Measurements from ENCODE around the gene FLT4. TPM values are rescaled to one million over a fixed set of nuclear protein-coding genes. Genes with fewer than 3 reads are reported as not detected.

FLT4 gene
- total and polyA plus RNA-seq, 9 of the 15 experiments (the other 6 are each of a cell fraction or from before 2014, with no cell fraction given) = 0.01 to 0.42 (median 0.14) TPM; not detected in 2

DNA sequence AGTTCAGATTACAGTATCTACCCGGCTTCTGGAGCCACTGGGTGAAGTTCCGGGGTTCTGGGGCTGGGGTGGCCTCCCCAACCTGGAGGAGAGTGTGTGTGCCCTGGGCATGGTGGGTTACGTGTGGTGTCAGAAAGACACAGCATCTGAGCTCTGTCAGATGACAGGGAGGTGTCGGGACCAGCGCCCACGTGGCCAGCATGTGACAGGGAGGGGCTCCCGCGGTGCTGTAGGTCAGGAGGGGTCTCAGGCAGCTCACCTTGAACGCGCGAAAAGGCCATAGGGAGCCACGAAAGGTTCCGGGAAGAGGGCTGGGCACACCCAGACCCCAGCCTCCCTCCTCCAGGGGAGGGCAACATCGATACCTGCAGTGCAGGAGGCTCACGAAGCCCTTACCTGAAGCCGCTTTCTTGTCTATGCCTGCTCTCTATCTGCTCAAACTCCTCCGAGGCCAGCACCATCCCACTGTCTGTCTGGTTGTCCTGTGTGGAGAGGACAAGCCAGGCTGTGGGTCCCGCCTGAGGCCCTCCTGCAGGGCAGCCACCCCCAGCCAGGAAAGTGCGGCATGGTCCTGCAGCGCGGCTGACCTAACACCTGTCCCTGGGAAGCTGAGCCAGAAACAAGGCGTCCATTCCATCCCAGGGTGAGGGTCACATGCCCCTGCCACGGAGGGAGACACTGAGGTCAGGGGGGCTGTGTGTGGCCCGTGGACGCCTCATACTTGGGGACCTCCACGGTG is 40.7 kb downstream of the FLT4 start (continued):
- TF ChIP-seq MYC (IDR thresholded peaks at IDR 0.05; ENCODE audit: low read depth, low read length) = no peak
- no peak for TF ChIP-seq MYC (CRISPR knock-in tag; IDR thresholded peaks at IDR 0.05; ENCODE audit: borderline replicate concordance, low read depth)
- no peak for TF ChIP-seq ZNF134 (CRISPR knock-in tag; conservative IDR thresholded peaks at IDR 0.05)
- TF ChIP-seq SIRT6 (IDR thresholded peaks at IDR 0.05; ENCODE audit: low read depth, low read length) = no peak
- peak; percentile 44; the same call in 1 of the 2 replicates for TF ChIP-seq USF2 (CRISPR knock-in tag; IDR thresholded peaks at IDR 0.05)
- TF ChIP-seq MTA2 (IDR thresholded peaks at IDR 0.05; ENCODE audit: low read depth) = no peak
- peak; percentile 31; the same call in 1 of the 2 replicates for TF ChIP-seq CREB3L1 (IDR thresholded peaks at IDR 0.05; ENCODE audit: borderline replicate concordance, low read depth)
- TF ChIP-seq E2F6 (IDR thresholded peaks at IDR 0.05; ENCODE audit: borderline replicate concordance in 1 of 2, extremely low read depth in 1 of 2, insufficient read depth in 1 of 2, insufficient read length in 1 of 2, low read depth in 1 of 2, low read length in 1 of 2, poor library complexity in 1 of 2, severe bottlenecking in 1 of 2) = peak; percentile 55 to 56
- no peak for TF ChIP-seq LEF1 (IDR thresholded peaks at IDR 0.05)
- TF ChIP-seq, protein P1, sequence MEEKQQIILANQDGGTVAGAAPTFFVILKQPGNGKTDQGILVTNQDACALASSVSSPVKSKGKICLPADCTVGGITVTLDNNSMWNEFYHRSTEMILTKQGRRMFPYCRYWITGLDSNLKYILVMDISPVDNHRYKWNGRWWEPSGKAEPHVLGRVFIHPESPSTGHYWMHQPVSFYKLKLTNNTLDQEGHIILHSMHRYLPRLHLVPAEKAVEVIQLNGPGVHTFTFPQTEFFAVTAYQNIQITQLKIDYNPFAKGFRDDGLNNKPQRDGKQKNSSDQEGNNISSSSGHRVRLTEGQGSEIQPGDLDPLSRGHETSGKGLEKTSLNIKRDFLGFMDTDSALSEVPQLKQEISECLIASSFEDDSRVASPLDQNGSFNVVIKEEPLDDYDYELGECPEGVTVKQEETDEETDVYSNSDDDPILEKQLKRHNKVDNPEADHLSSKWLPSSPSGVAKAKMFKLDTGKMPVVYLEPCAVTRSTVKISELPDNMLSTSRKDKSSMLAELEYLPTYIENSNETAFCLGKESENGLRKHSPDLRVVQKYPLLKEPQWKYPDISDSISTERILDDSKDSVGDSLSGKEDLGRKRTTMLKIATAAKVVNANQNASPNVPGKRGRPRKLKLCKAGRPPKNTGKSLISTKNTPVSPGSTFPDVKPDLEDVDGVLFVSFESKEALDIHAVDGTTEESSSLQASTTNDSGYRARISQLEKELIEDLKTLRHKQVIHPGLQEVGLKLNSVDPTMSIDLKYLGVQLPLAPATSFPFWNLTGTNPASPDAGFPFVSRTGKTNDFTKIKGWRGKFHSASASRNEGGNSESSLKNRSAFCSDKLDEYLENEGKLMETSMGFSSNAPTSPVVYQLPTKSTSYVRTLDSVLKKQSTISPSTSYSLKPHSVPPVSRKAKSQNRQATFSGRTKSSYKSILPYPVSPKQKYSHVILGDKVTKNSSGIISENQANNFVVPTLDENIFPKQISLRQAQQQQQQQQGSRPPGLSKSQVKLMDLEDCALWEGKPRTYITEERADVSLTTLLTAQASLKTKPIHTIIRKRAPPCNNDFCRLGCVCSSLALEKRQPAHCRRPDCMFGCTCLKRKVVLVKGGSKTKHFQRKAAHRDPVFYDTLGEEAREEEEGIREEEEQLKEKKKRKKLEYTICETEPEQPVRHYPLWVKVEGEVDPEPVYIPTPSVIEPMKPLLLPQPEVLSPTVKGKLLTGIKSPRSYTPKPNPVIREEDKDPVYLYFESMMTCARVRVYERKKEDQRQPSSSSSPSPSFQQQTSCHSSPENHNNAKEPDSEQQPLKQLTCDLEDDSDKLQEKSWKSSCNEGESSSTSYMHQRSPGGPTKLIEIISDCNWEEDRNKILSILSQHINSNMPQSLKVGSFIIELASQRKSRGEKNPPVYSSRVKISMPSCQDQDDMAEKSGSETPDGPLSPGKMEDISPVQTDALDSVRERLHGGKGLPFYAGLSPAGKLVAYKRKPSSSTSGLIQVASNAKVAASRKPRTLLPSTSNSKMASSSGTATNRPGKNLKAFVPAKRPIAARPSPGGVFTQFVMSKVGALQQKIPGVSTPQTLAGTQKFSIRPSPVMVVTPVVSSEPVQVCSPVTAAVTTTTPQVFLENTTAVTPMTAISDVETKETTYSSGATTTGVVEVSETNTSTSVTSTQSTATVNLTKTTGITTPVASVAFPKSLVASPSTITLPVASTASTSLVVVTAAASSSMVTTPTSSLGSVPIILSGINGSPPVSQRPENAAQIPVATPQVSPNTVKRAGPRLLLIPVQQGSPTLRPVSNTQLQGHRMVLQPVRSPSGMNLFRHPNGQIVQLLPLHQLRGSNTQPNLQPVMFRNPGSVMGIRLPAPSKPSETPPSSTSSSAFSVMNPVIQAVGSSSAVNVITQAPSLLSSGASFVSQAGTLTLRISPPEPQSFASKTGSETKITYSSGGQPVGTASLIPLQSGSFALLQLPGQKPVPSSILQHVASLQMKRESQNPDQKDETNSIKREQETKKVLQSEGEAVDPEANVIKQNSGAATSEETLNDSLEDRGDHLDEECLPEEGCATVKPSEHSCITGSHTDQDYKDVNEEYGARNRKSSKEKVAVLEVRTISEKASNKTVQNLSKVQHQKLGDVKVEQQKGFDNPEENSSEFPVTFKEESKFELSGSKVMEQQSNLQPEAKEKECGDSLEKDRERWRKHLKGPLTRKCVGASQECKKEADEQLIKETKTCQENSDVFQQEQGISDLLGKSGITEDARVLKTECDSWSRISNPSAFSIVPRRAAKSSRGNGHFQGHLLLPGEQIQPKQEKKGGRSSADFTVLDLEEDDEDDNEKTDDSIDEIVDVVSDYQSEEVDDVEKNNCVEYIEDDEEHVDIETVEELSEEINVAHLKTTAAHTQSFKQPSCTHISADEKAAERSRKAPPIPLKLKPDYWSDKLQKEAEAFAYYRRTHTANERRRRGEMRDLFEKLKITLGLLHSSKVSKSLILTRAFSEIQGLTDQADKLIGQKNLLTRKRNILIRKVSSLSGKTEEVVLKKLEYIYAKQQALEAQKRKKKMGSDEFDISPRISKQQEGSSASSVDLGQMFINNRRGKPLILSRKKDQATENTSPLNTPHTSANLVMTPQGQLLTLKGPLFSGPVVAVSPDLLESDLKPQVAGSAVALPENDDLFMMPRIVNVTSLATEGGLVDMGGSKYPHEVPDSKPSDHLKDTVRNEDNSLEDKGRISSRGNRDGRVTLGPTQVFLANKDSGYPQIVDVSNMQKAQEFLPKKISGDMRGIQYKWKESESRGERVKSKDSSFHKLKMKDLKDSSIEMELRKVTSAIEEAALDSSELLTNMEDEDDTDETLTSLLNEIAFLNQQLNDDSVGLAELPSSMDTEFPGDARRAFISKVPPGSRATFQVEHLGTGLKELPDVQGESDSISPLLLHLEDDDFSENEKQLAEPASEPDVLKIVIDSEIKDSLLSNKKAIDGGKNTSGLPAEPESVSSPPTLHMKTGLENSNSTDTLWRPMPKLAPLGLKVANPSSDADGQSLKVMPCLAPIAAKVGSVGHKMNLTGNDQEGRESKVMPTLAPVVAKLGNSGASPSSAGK (IDR thresholded peaks at IDR 0.05) = peak; percentile 89
